ENCODE results near the gene MT3.
"Not testable (repeated sequence)": the region's sequence is repeated elsewhere in the genome, so short reads cannot be mapped to it uniquely, and the experiment has no call there.

MT3 gene

GRCh38 chr16:56580391-56581048 lies 8.8 kb upstream of the MT3 start:
- DNase-seq (ENCODE audit: low read depth in 2 of 2): no peak

DNA sequence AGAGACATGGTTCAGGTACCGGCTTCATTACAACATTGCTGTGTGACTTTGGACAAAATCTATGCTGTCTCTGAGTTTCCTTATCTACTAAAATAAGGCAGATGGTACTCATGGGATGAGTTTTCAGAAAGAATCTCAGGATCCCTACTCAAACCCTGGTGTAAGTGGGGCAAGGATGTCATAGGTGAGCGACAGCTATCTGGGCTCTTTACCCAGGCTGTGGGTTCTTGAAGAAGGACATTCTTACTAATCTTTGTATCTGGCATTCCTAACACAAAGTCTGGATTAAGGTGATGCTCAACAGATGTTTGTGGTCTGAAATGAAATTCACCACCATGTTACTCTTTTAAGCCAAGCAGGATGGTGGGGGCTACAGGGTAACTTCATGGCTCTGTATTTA lies 6.4 kb upstream of the MT3 start:
- not testable (repeated sequence) for DNase-seq (ENCODE audit: low read depth in 2 of 2)

- DNase-seq (ENCODE audit: low read depth in 2 of 2): no peak
These were observed 5.8 kb upstream of the MT3 start for GRCh38 chr16:56583351-56584168.

- no peak for DNase-seq (ENCODE audit: low read depth in 2 of 2)
These were observed 5.1 kb upstream of the MT3 start for GRCh38 chr16:56584276-56584675.

- DNase-seq (ENCODE audit: low read depth in 2 of 2): no peak
These were observed 567 bp upstream of the MT3 start for GRCh38 chr16:56588781-56589140.

- no peak for DNase-seq (ENCODE audit: low read depth in 2 of 2)
These were observed 2.2 kb downstream of the MT3 start for GRCh38 chr16:56591377-56592060.

DNA sequence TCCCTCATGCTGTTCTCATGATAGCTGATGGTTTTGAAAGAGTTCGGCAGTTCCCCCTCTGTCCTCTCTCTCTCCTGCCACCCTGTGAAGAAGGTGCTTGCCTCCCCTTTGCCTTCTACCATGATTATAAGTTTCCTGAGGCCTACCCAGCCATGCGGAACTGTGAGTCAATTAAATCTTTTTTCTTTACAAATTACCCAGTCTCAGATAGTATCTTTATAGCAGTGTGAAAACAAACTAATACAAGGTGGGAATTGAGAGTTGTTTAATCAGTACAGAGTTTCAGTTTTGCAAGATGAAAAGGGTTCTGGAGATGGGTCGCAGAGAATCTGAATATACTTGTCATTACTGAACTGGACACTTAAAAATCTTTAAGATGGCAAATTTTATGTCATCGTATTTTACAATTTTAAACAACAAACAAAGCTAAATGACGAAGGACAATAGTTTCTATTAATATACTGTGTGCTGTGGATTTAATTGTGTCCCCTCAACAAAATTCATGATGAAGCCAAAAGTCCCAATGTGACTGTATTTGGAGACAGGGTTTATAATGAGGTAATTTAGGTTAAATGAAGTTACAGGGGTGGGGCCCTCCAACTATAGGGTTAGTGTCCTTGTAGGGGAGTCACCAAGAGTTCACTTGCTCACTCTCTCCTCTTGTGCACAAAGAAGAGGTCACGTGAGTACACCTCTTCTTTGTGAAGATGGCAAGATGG lies 4.4 kb downstream of the MT3 start:
- no peak for DNase-seq (ENCODE audit: low read depth in 2 of 2)

- DNase-seq (ENCODE audit: low read depth in 2 of 2): no peak
These were observed 4.9 kb downstream of the MT3 start for GRCh38 chr16:56594292-56594619.

DNA sequence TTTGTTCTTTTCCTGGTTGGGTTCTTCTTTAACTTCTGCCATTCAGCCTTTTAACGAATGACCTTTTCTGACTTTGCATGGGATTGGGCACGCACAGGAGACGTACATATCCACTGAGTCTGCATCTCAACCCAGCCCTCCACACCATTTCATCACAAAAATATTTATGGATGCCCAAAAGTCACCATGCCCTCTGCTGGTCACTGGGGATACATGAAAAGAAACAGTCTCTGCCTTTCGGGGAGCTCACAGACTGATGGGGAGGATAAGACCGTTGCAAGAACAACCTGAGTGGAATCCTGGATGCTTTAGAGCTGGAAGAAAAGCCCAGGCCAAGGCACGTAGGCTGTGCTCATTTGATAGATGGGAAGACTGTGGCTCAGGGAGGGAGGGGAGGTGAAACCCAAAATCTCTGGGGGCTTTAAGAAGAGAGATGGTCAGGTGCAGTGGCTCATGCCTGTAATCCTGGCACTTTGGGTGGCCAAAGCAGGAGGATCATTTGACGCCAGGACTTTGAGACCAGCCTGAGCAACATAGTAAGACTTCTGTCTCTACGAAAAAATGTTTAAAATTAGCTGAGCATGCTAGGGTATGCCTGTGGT lies 11.2 kb downstream of the MT3 start:
- DNase-seq (ENCODE audit: low read depth in 2 of 2): no peak

DNA sequence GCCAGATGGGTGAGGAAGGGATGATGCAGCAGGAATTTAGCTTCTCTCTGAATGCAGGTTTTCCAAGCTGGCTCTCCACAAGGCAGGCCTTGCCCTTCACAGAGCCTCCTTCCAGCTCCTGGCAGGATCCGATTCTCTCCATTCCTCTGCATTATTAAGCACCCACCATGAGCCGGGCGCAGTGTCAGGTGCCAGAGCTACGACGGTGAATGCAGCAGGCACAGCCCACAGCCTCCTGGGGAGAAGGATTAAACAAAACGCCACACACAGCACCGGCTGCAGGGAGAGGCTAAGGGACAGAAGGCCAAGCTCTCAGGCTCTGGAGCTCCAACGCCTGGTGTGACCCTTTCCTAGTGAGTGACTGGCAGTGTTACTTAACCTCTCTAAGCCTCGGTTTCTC lies 12.0 kb downstream of the MT3 start:
- DNase-seq (ENCODE audit: low read depth in 2 of 2): no peak

DNA sequence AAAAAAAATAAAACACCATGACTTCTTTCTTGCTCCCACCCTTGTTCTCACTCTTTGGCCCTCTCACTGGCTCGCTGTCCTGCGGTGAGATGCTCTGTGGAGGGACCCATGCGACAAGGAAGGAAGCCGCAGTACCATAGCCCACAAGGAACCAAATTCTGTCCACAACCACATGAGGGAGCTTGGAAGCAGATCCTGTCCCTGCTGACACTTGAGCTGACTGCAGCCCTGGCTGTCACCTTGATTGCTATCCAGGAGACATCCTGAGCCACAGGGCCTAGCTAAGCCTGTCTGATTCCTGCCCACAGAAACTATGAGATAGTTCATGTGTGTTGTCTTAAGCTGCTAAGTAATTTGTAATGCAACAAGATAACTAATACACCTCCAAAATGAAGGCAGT lies 14.3 kb downstream of the MT3 start:
- no peak for DNase-seq (ENCODE audit: low read depth in 2 of 2)

DNA sequence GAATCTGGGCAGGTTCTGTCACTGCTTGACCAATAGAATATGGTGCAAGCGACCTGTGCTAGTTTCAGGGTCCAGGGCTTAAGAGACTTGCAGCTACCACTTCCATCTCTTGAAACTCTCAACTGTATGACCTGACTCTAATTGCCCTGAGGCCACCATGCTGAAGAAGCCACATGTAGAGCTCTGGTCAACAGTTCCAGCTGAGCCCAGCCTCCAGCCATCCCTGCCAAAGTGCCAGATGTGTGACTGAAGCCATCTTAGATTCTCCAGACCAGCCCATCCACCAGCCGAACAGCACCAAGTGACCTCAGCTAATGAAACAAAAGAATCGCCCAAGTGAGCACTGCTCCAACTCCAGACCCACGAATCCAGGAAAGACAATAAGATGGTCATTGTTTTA lies 15.6 kb downstream of the MT3 start:
- no peak for DNase-seq (ENCODE audit: low read depth in 2 of 2)

DNA sequence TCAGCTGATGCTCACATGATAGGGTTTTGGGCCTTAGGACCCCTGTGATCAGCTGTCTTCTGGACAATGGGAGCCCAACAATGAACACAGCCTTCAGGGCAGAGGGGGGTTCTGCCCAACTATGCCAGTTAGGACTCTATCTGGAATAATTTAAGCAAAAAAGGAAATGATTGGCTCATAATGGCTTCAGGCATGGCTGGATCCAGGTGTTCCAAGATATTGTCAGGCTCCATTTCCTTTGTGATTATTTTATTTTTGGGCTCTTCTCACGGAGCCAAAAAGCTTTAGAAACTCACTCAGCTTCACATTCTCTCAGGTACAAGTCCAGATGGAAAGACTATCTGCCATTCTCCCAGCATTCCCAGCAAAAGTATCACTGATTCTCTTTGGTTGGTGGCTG lies 16.1 kb downstream of the MT3 start:
- DNase-seq (ENCODE audit: low read depth in 2 of 2): no peak

- no peak for DNase-seq (ENCODE audit: low read depth in 2 of 2)
These were observed 16.7 kb downstream of the MT3 start for GRCh38 chr16:56606071-56606475.

DNA sequence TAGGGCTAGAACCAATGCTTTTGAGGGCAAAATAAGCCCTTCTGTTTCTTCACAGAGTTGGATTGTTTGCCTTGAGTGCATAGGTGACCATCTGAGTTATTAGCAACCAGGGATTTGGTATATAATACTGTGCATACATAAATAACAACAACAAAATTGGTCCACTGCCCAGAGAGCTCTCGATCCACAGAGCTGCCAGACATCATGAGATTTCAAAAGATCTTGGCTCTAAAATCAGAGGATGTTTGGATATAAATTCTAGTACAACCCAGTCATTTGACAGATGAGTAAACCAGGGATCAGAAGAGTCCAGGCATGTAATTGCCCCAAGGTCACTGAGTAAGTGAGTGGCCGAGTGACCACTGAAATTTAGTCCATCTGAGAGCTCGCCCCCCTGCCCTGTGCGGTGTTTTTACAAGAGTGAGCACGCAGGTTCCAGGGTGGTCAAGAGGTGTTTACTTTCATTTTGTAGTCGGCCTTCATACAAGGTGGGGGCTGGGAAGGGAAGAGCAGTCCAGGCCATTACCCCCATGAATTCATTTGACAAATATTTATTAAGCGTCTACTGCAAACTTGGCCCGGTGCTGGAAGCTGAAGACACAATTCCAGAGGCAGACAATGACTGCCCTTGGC lies 17.3 kb downstream of the MT3 start:
- DNase-seq (ENCODE audit: low read depth in 2 of 2): no peak

DNA sequence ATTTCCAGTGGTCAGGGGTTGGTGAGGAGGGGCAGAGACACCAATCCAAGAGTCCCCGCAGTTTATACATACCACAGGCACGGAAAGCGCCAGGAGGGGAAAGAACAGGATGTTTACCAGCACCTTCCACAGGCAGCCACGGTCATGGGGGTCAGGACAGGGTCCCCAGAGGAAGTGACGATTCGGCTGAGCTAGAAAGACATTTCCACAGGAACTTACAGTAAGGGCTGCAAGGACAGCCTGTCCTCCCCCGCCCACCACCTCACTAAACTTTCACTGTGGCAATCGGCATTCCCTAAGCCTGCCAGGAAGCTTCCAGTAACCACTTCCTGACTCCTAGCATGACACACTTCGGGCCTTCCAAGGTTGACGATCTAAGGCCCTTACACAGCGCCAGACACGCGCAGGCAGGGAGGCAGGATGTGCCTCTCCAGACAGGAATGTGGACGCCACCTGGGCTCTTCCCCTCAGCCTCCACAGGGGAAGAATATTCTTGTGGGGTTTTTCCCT lies 17.8 kb downstream of the MT3 start:
- DNase-seq (ENCODE audit: low read depth in 2 of 2): no peak

DNA sequence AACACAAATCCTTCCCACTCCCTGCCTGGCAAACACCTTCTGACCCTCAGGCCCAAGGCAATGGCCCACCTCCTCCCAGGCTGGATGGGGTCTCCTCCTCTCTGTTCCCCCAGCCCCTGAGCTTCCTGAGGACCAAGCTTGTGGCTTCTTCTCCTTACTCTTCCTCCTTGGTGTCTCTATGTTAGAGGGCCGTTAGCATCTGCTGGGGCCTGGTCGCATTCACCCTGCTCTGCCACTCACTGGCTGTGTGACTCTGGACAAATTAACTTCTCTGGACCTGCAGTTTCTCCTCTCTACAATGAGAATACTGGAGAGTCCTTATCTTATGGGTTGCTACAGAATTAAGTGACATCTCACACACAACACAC lies 18.3 kb downstream of the MT3 start:
- no peak for DNase-seq (ENCODE audit: low read depth in 2 of 2)

- DNase-seq (ENCODE audit: low read depth in 2 of 2): peak; percentile 90 to 91
These were observed 18.9 kb downstream of the MT3 start, which contains the start of gene MT2A for GRCh38 chr16:56608043-56608875. TSS of gene MT2A (plus strand) at chr16:56608584. CDS start at chr16:56608656, 72 bp downstream.

DNA sequence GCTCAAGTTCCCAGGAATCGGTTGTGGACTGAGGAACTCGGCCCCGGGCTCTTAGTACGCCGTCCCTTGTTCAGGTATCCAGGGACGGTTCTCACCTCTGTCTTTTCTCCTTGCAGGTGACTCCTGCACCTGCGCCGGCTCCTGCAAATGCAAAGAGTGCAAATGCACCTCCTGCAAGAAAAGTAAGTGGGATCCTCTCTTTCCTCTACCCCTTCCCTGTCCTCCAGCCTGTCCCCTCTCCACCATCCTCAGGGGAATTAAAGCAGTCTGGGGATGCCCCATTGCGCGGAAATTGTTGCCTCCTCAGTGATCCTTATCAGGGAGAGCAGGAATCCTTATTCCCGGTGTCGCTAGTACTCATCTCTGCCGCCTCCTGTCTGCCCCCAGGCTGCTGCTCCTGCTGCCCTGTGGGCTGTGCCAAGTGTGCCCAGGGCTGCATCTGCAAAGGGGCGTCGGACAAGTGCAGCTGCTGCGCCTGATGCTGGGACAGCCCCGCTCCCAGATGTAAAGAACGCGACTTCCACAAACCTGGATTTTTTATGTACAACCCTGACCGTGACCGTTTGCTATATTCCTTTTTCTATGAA lies 19.6 kb downstream of the MT3 start:
- DNase-seq (ENCODE audit: low read depth in 2 of 2): no peak

DNA sequence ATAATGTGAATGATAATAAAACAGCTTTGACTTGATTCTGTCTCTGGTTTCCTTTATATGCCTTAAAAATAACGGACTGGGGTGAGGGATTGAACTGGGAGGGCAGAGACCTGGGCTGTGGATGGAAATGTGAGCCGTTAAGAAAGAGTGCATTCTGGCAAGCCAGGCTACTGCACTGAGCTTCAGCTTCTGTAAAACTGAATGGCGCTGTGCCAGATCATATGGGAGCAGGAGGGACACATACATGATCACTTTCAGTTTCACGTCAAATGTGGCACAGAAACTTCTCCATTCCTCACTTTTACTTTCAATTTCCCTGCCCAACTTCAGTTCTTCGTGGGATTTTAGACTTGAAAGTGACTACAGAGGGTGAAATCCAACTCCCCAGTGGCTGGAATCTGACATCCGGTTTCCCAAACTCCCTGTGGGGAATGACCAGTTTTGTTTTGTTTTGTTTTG lies 20.2 kb downstream of the MT3 start:
- peak in 1 of 2 donors; percentile 60 for DNase-seq (ENCODE audit: low read depth in 2 of 2)

Measured in stimulated activated CD8-positive, alpha-beta memory T cell treated with anti-CD3 and anti-CD28 coated beads, Interleukin-2, amount 100 ng/mL, for 48 hours (primary cell).